Measurements from ENCODE around the gene RGS8. TPM values are rescaled to one million over a fixed set of nuclear protein-coding genes. Genes with fewer than 3 reads are reported as not detected.

The RGS8 gene
- total RNA-seq, 4 donors from 2014 or later, result not detected

DNA sequence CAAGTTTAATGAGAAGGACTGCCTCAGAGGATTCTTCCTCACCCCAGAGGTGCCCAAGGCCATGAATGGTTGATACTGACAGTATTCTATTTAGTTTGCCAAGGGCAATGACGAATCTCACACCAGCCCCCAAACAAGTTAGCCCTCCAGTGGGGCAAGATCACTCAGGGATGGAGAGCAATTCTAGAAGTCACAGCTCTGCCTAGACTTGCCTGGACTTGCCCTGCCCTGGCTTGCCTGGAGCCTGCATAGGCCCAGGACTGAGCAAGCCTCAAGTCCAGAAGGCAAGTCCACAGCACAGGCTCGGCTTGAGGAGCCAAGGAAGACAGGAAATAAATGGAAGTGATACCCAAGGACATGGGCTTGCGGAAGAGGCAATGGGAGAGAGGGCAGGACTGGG is 40.7 kb downstream of the RGS8 start:
- ATAC-seq, result no peak
- Histone ChIP-seq H3K4me1 (no peaks in the 10 kb centered on the region), H3K36me3 (no peaks in the 10 kb centered on the region), H3K27me3 (no peaks in the 10 kb centered on the region), H3K4me3 (no peak overlapping the region), H3K27ac (no peak overlapping the region), H3K9me3 (no peaks in the 10 kb centered on the region)
- TF ChIP-seq POLR2A (IDR thresholded peaks at IDR 0.05) (no peak), EP300 (IDR thresholded peaks at IDR 0.05) (no peak), POLR2AphosphoS5 (IDR thresholded peaks at IDR 0.05) (no peak), CTCF (IDR thresholded peaks at IDR 0.05) (no peak)
- 100% methylated on average over 1 to 2 of the region's 3 CpGs for WGBS, 2 donors (ENCODE audit: low coverage in 1 of 2)

GRCh38 chr1:182642461-182642860 is 41.9 kb downstream of the RGS8 start:
- WGBS, 2 donors (ENCODE audit: low coverage in 1 of 2), result 92 to 100% methylated on average over 2 to 5 of the region's 8 CpGs
- H3K36me3 ChIP-seq, result no peaks in the 10 kb centered on the region
- no peak for ATAC-seq

DNA sequence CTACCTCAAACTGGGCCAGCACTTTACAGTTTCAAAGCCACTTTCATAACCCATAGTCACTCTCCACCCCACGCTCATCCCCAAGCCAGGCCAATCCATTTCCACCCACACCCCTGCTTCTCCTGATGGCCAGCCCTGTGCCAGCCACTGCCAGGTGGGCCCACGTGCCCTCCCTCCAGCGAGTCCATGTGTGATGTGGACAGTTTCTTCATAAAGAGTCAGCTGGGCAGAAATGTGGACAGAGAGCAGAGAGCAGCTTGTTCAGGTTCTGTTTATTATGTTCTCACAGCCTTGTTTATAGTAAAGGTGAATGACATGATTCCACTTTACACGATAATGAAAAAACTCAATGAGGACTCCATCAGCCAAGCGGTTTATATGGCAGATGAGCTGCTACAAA is 42.8 kb downstream of the RGS8 start:
- TF ChIP-seq POLR2AphosphoS5 (IDR thresholded peaks at IDR 0.05), result no peak
- no peak for TF ChIP-seq EP300 (IDR thresholded peaks at IDR 0.05)
- no peak for TF ChIP-seq CTCF (IDR thresholded peaks at IDR 0.05)
- no peak for TF ChIP-seq POLR2A (IDR thresholded peaks at IDR 0.05)
- WGBS, 2 donors (ENCODE audit: low coverage in 1 of 2), result 78 to 87% methylated on average over 3 to 5 of the region's 5 CpGs
- H3K9me3 ChIP-seq, result no peaks in the 10 kb centered on the region
- no peaks in the 10 kb centered on the region for H3K36me3 ChIP-seq
- ATAC-seq, result no peak
- H3K27me3 ChIP-seq, result no peaks in the 10 kb centered on the region
- no peaks in the 10 kb centered on the region for H3K4me1 ChIP-seq
- H3K27ac ChIP-seq, result no peak overlapping the region
- no peak overlapping the region for H3K4me3 ChIP-seq

More at GRCh38 chr1:182642461-182642860, 41.9 kb downstream of the RGS8 start:
- Histone ChIP-seq H3K4me3 (no peak overlapping the region), H3K4me1 (no peaks in the 10 kb centered on the region), H3K27ac (no peak overlapping the region), H3K27me3 (no peaks in the 10 kb centered on the region), H3K9me3 (no peaks in the 10 kb centered on the region)
- TF ChIP-seq EP300 (IDR thresholded peaks at IDR 0.05) (no peak), POLR2AphosphoS5 (IDR thresholded peaks at IDR 0.05) (no peak), POLR2A (IDR thresholded peaks at IDR 0.05) (no peak), CTCF (IDR thresholded peaks at IDR 0.05) (no peak)

DNA sequence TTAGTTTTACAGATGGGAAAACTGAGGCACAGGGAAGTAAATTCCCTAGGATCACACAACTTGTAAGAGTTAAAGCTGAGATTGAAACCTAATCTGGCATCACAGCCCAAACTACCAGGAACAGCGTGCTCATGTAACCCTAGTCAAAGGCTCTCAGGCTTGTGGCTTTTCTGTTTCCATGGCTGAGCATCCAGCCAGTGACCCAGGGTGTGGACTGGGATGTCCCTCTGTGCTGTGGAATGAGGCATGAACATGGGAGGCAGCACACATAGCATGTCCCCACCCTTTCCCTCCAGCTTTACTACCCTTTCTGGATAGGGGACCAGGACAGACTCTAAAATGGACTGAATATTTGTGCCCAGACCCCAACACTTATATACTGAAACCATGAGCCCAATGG is 45.1 kb downstream of the RGS8 start:
- no peak overlapping the region for H3K27ac ChIP-seq
- no peaks in the 10 kb centered on the region for H3K27me3 ChIP-seq
- no peak for TF ChIP-seq POLR2AphosphoS5 (IDR thresholded peaks at IDR 0.05)
- no peak for TF ChIP-seq POLR2A (IDR thresholded peaks at IDR 0.05)
- no peak for TF ChIP-seq CTCF (IDR thresholded peaks at IDR 0.05)
- TF ChIP-seq EP300 (IDR thresholded peaks at IDR 0.05), result no peak
- no peak overlapping the region for H3K4me3 ChIP-seq
- no peaks in the 10 kb centered on the region for H3K4me1 ChIP-seq
- H3K36me3 ChIP-seq, result no peaks in the 10 kb centered on the region
- no peak for ATAC-seq
- no peaks in the 10 kb centered on the region for H3K9me3 ChIP-seq
- no CpG with 5 or more reads among the region's 1 CpG for WGBS, 2 donors (ENCODE audit: low coverage in 1 of 2)

DNA sequence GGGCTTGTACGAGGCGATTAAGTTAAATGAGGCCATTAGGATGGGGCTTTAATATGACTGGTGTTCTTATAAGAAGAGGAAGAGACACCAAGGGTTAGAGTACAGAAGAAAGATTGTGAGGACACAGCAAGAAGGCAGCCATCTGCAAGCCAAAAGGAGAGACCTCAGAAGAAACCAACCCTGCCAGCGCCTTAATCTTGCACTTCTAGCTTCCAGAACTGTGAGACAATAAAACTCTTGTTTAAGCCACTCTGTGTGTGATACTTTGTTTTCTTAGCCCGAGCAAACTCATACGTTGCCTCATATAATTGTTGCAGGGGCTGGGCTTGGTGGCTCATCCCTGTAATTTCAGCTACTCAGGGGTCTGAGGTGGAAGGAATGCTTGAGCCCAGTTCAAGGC is 46.6 kb downstream of the RGS8 start:
- Histone ChIP-seq H3K4me1 (no peaks in the 10 kb centered on the region), H3K4me3 (no peak overlapping the region), H3K27ac (no peak overlapping the region), H3K27me3 (no peaks in the 10 kb centered on the region), H3K36me3 (no peaks in the 10 kb centered on the region), H3K9me3 (no peaks in the 10 kb centered on the region)
- ATAC-seq, result no peak
- TF ChIP-seq EP300 (IDR thresholded peaks at IDR 0.05) (no peak), POLR2A (IDR thresholded peaks at IDR 0.05) (no peak), POLR2AphosphoS5 (IDR thresholded peaks at IDR 0.05) (no peak), CTCF (IDR thresholded peaks at IDR 0.05) (no peak)
- 76 to 93% methylated on average over 5 of the region's 5 CpGs for WGBS, 2 donors (ENCODE audit: low coverage in 1 of 2)

Data from gastroesophageal sphincter (tissue), 4 donors.